ENCODE results near the gene ATPAF1. TPM values are rescaled to one million over a fixed set of nuclear protein-coding genes. Genes with fewer than 3 reads are reported as not detected.

The ATPAF1 gene
- total RNA-seq, 1 experiment from 2014 or later, result 87.0 TPM

GRCh38 chr1:46613661-46614603 is 54.2 kb downstream of the ATPAF1 start:
- Histone ChIP-seq H3K27me3 (no peaks in the 10 kb centered on the region), H3K9me3 (no peaks in the 10 kb centered on the region), H3K4me3 (no peak overlapping the region), H3K36me3 (no peaks in the 10 kb centered on the region)
- DNase-seq, result peak; percentile 69

DNA sequence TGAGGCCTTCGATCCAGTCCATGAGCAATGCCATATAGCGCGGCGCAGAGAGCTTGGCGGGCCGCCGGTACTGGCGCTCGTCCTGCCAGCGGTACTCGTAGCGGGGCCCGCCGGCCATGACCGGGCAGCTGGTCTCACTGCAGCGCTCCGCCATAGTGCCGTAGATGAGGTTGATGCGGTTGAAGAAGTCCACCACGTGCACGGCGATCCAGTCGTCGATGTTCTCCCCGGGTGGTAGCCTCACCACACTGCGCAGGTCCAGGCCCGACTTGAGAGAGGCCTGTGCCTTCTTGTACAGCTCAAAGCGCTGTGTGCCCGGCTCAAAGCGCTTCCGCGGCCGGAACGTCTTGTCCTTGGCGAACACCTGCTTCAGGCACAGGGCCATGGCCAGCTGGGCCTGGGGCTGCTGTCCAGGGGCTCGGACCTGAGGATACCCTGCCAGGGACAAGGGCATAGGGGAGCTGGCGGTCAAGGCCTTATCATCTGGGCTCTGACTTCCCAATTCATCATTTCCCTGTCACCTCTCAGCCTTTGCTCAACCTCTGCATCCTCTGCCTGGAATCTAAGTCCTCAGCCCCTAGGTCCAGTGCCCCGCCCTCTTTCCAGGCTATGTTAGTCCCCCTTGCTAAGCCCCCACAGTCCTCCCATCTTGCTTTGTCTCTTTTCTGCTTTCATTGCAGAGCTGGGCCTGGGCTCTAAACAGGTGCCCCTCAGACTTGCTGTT is 55.1 kb downstream of the ATPAF1 start:
- H3K36me3 ChIP-seq, result no peaks in the 10 kb centered on the region; the same call in 1 of the 2 replicates
- DNase-seq, result no peak
- no peaks in the 10 kb centered on the region for H3K9me3 ChIP-seq
- no peaks in the 10 kb centered on the region for H3K27me3 ChIP-seq
- H3K4me3 ChIP-seq, result no peak overlapping the region

- DNase-seq, result no peak
- H3K36me3 ChIP-seq, result no peaks in the 10 kb centered on the region; the same call in 1 of the 2 replicates
- no peaks in the 10 kb centered on the region for H3K27me3 ChIP-seq
- no peaks in the 10 kb centered on the region for H3K9me3 ChIP-seq
- H3K4me3 ChIP-seq, result no peak overlapping the region
Observed at GRCh38 chr1:46611691-46612221, 56.4 kb downstream of the ATPAF1 start.

- no peak for DNase-seq
- H3K9me3 ChIP-seq, result no peaks in the 10 kb centered on the region
- no peak overlapping the region for H3K4me3 ChIP-seq
- H3K27me3 ChIP-seq, result no peaks in the 10 kb centered on the region
- no peaks in the 10 kb centered on the region; the same call in 1 of the 2 replicates for H3K36me3 ChIP-seq
Observed at GRCh38 chr1:46607345-46608130, 60.6 kb downstream of the ATPAF1 start.

DNA sequence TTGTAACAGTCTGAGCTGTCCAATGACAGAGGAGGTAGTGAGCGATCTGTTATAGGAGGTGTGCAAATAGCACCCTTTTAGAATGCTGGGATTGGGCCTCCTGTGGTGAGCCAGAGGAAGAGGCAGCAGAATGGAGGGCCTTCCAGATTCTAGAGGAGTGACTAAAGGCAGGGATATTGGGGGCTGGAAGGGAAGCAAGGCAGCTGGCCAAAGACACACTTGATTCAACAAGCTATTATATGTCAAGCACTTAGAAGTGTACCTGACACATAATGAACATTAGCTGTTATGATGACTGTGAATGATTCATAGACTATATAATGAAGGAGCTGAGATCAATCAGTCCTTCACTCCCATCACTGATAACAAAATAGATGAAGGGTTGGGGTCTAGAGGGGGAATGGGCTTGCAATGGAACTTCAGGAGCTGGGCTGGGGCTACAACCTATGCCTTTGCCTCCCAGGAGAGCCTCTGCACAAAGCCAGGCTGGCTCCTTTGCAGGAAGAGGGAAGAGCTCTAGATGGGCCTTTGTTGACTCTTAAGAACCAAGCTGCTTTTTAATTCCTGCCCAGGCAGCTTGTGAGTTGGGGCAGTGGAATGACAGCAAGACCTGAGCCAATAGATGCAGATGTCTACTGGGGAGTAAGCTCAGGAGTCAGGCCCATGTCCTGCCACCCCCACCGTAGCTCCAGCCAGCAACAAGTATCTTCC is 61.8 kb downstream of the ATPAF1 start:
- Histone ChIP-seq H3K36me3 (no peaks in the 10 kb centered on the region; the same call in 1 of the 2 replicates), H3K9me3 (no peaks in the 10 kb centered on the region), H3K27me3 (no peaks in the 10 kb centered on the region), H3K4me3 (no peak overlapping the region)
- no peak for DNase-seq

GRCh38 chr1:46605232-46605631 is 62.9 kb downstream of the ATPAF1 start:
- Histone ChIP-seq H3K36me3 (no peaks in the 10 kb centered on the region; the same call in 1 of the 2 replicates), H3K27me3 (no peaks in the 10 kb centered on the region), H3K4me3 (no peak overlapping the region), H3K9me3 (no peaks in the 10 kb centered on the region)
- no peak for DNase-seq

- H3K4me3 ChIP-seq, result peak within 1 kb of the TSS; percentile 80
- H3K9me3 ChIP-seq, result no peaks in the 10 kb centered on the region
- H3K27me3 ChIP-seq, result no peaks in the 10 kb centered on the region
- peak; percentile 91 for DNase-seq
- no peaks in the 10 kb centered on the region; the same call in 1 of the 2 replicates for H3K36me3 ChIP-seq
Observed at GRCh38 chr1:46603858-46604549, 64.2 kb downstream of the ATPAF1 start, which contains the start of gene MKNK1. Gene MKNK1 (minus strand): TSS chr1:46604268. CDS start chr1:46583327, 20,941 bp downstream.

- no peaks in the 10 kb centered on the region for H3K9me3 ChIP-seq
- DNase-seq, result no peak
- H3K27me3 ChIP-seq, result no peaks in the 10 kb centered on the region
Observed at GRCh38 chr1:46603481-46603857, 64.7 kb downstream of the ATPAF1 start.

GRCh38 chr1:46601257-46602007 is 66.7 kb downstream of the ATPAF1 start:
- no peaks in the 10 kb centered on the region for H3K27me3 ChIP-seq
- H3K36me3 ChIP-seq, result no peaks in the 10 kb centered on the region
- DNase-seq, result no peak
- H3K4me3 ChIP-seq, result no peak overlapping the region
- no peaks in the 10 kb centered on the region for H3K9me3 ChIP-seq

More at GRCh38 chr1:46603481-46603857, 64.7 kb downstream of the ATPAF1 start:
- H3K36me3 ChIP-seq, result no peaks in the 10 kb centered on the region; the same call in 1 of the 2 replicates
- peak overlapping the region; percentile 80 for H3K4me3 ChIP-seq

- DNase-seq, result no peak
- no peak overlapping the region for H3K4me3 ChIP-seq
- H3K27me3 ChIP-seq, result no peaks in the 10 kb centered on the region
- no peaks in the 10 kb centered on the region for H3K9me3 ChIP-seq
- no peaks in the 10 kb centered on the region for H3K36me3 ChIP-seq
Observed at GRCh38 chr1:46599059-46599970, 68.8 kb downstream of the ATPAF1 start.

GRCh38 chr1:46596846-46597245 is 71.3 kb downstream of the ATPAF1 start:
- DNase-seq, result no peak
- no peaks in the 10 kb centered on the region for H3K27me3 ChIP-seq

DNA sequence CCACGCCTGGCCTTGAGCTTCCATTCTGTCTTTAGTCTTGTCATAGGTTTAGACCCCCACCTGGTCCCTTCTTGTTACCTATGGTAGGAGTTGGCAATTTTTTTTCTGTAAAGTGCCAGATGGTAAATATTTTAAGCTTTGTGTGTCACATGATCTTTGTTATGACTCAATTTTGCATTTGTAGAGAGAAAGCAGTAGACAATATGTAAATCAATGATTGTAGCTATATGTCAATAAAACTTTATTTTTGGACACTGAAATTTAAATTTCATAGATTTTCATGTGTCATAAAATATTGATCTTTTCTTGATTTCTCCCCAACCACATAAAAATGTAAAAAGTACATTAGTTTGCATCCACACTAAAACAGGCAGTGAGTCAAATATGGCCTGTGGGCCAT is 72.1 kb downstream of the ATPAF1 start:
- no peak for DNase-seq
- no peak overlapping the region for H3K4me3 ChIP-seq
- H3K9me3 ChIP-seq, result no peaks in the 10 kb centered on the region
- H3K36me3 ChIP-seq, result no peaks in the 10 kb centered on the region
- no peaks in the 10 kb centered on the region for H3K27me3 ChIP-seq

More at GRCh38 chr1:46596846-46597245, 71.3 kb downstream of the ATPAF1 start:
- H3K4me3 ChIP-seq, result no peak overlapping the region
- no peaks in the 10 kb centered on the region for H3K9me3 ChIP-seq
- H3K36me3 ChIP-seq, result no peaks in the 10 kb centered on the region

GRCh38 chr1:46595127-46595526 is 73.0 kb downstream of the ATPAF1 start:
- no peak for DNase-seq
- H3K9me3 ChIP-seq, result no peaks in the 10 kb centered on the region

DNA sequence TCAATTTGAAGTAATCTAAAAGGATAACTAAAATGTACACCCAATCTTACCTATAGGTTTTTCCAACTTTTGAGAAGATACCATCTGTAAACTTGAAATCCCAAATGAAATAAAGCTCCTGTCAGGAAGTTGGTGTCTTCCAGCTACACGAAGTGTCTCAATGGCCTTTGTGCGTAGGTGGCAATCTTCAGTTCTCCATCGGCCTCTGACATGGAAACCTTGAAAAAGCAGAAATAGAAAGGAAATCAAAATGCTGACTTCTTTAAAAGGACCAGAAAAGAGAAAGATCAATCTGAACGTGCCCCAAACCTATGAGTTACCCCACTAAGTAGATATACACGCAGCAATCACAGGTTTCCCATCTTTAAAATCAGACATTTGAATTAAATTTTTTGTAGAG is 74.1 kb downstream of the ATPAF1 start:
- no peak for DNase-seq
- Histone ChIP-seq H3K27me3 (no peaks in the 10 kb centered on the region), H3K36me3 (no peaks in the 10 kb centered on the region), H3K4me3 (no peak overlapping the region), H3K9me3 (no peaks in the 10 kb centered on the region)

More at GRCh38 chr1:46595127-46595526, 73.0 kb downstream of the ATPAF1 start:
- no peaks in the 10 kb centered on the region for H3K27me3 ChIP-seq
- H3K4me3 ChIP-seq, result no peak overlapping the region
- no peaks in the 10 kb centered on the region for H3K36me3 ChIP-seq
